ENCODE data around the gene ZNF841.

DNA sequence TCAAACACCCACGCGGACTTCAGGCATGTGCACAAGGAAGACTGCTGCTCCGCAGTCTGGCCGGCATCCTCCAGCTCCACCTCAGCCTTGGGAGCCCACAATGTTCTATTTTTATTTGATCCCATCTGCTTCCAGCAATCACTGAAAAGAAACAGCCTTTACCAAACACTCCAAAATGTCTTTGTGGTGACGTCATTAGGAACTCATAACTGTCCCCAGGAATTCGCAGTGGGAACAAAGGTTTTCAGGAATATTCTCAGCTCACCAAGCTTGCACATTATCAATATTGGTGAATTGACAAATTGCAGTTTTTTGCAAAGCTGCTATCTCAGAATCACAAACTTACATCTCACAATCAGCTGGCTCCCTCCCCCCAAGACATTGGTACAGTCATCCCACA lies 15.2 kb upstream of the ZNF841 start:
- TF ChIP-seq SUZ12 (IDR thresholded peaks at IDR 0.05; ENCODE audit: extremely low read depth, insufficient read depth, insufficient read length) = no peak
- no peak for TF ChIP-seq ZNF274 (IDR thresholded peaks at IDR 0.05; ENCODE audit: low read depth, low read length)

All from NT2/D1 (cell line).